ENCODE data around the gene DLGAP4.

The DLGAP4 gene

GRCh38 chr20:36343641-36344040 lies 37.5 kb downstream of the DLGAP4 start:
- Mint-ChIP-seq H3K4me3 (no peak overlapping the region), H3K4me1 (no peaks in the 10 kb centered on the region), H3K36me3 (ENCODE audit: low read depth) (no peaks in the 10 kb centered on the region), H3K27me3 (ENCODE audit: low read depth, poor library complexity) (peaks cover 7% of the 10 kb centered on the region), H3K9me3 (no peaks in the 10 kb centered on the region), H3K27ac (no peak overlapping the region)
- DNase-seq, result no peak
- TF ChIP-seq, protein P1, sequence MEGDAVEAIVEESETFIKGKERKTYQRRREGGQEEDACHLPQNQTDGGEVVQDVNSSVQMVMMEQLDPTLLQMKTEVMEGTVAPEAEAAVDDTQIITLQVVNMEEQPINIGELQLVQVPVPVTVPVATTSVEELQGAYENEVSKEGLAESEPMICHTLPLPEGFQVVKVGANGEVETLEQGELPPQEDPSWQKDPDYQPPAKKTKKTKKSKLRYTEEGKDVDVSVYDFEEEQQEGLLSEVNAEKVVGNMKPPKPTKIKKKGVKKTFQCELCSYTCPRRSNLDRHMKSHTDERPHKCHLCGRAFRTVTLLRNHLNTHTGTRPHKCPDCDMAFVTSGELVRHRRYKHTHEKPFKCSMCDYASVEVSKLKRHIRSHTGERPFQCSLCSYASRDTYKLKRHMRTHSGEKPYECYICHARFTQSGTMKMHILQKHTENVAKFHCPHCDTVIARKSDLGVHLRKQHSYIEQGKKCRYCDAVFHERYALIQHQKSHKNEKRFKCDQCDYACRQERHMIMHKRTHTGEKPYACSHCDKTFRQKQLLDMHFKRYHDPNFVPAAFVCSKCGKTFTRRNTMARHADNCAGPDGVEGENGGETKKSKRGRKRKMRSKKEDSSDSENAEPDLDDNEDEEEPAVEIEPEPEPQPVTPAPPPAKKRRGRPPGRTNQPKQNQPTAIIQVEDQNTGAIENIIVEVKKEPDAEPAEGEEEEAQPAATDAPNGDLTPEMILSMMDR (IDR thresholded peaks at IDR 0.05), result no peak

DNA sequence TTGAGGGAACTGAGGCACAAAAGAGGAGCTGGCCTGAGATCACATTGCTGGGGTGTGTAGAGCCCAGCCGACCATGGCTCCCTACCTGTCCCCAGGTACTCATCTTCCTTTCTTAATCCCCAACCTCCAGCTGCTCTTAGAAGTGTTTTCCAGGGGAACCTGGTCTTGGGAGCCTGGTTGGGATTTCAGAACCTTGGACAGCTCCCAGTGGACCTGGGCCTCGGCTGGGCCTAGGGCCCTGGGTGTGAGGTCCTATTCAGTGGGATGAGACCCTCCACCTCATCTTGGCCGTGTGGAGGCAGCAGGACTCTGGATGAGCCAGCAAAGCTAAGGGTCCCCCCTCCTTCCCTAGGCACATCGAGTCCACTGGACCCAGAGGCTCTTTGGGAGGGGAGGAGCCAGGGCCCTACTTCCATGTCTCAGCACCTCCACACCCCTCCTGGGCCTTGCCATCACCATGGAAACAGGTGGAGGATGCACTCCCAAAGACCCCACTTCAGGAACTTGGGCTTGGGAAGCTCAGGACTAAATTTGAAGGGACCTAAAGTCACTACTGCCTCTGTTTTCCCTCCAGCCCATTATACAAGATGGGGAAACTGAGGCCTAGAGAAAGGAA lies 38.5 kb downstream of the DLGAP4 start:
- TF ChIP-seq, protein P1 (IDR thresholded peaks at IDR 0.05), result no peak
- peak; percentile 88 for DNase-seq
- no peaks in the 10 kb centered on the region for H3K36me3 Mint-ChIP-seq (ENCODE audit: low read depth)
- no peak overlapping the region for H3K4me3 Mint-ChIP-seq
- H3K9me3 Mint-ChIP-seq, result no peaks in the 10 kb centered on the region
- H3K27ac Mint-ChIP-seq, result no peak overlapping the region
- no peaks in the 10 kb centered on the region for H3K4me1 Mint-ChIP-seq
- peaks cover 6% of the 10 kb centered on the region for H3K27me3 Mint-ChIP-seq (ENCODE audit: low read depth, poor library complexity)

DNA sequence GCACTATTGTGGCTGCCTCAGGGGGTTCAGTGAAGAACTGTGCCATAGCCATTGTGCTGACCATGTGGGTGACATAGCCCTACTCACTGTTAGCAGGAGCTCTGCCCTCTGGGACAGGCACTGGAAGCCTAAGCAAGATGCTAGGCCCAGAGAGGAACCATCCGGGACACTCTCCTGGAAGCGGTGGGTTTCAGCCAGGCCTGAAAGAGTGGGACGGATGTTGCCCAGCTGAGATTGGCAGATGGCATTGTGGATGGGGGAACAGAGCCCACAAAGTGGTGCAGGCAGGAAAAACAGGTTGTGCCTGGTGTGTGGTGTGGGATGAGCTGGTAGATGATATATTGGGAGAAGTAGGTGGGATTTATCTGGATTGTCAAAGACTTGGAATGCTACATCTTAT lies 40.1 kb downstream of the DLGAP4 start:
- Mint-ChIP-seq H3K27me3 (ENCODE audit: low read depth, poor library complexity) (peaks cover 12% of the 10 kb centered on the region), H3K4me3 (no peak overlapping the region), H3K36me3 (ENCODE audit: low read depth) (no peaks in the 10 kb centered on the region), H3K27ac (no peak overlapping the region), H3K9me3 (no peaks in the 10 kb centered on the region), H3K4me1 (no peaks in the 10 kb centered on the region)
- TF ChIP-seq, protein P1 (IDR thresholded peaks at IDR 0.05), result no peak
- DNase-seq, result no peak

- no peaks in the 10 kb centered on the region for H3K4me1 Mint-ChIP-seq
- peak overlapping the region; percentile 45 for H3K27ac Mint-ChIP-seq
- TF ChIP-seq, protein P1 (IDR thresholded peaks at IDR 0.05), result no peak
- no peak for DNase-seq
- H3K4me3 Mint-ChIP-seq, result no peak overlapping the region
- no peaks in the 10 kb centered on the region for H3K9me3 Mint-ChIP-seq
- H3K27me3 Mint-ChIP-seq (ENCODE audit: low read depth, poor library complexity), result peaks cover 15% of the 10 kb centered on the region
- no peaks in the 10 kb centered on the region for H3K36me3 Mint-ChIP-seq (ENCODE audit: low read depth)
Measured at GRCh38 chr20:36349384-36350170, 43.4 kb downstream of the DLGAP4 start.

DNA sequence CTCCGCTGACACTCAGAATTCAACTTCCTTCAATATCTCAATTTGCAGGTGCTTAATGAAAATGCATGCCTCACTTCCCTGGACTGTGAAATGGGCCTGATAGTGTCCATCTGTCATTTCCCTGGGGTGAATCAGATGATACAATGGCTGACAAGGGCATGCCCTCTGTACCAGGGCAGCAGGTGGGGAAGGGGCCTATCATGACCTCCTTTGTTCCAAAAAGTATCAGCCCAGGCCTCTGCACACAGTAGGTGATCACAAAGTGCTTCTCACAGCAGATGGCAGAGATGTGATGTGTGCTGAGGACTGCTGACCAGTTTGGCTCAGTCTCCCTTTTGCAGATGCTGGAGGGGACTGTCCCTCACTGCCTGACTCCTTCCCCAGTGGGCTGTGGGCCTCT lies 44.3 kb downstream of the DLGAP4 start:
- TF ChIP-seq, protein P1 (IDR thresholded peaks at IDR 0.05), result no peak
- Mint-ChIP-seq H3K27ac (no peak overlapping the region), H3K4me1 (no peaks in the 10 kb centered on the region), H3K27me3 (ENCODE audit: low read depth, poor library complexity) (peaks cover 15% of the 10 kb centered on the region), H3K9me3 (no peaks in the 10 kb centered on the region), H3K36me3 (ENCODE audit: low read depth) (no peaks in the 10 kb centered on the region), H3K4me3 (no peak overlapping the region)
- DNase-seq, result no peak

DNA sequence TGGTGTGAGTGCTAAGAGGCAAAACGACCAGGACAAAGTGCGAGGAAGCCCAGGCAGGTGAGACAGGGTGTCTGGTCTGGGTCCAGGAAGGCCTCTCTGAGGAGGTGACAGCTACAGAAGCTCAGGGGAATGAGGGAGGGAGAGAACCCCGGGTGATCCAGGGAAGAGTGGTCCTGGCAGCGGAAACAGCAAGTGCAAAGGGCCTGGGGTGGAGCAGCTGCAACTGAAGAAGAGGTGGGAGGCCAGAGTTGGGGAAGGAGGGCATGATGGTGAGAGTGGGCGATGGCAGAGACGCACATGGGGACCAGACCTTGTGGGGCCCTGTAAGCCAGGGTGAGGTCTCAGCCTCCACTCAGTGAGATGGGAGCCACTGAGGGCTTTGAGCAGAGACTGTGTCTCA lies 45.8 kb downstream of the DLGAP4 start:
- TF ChIP-seq, protein P1 (IDR thresholded peaks at IDR 0.05), result no peak
- Mint-ChIP-seq H3K27me3 (ENCODE audit: low read depth, poor library complexity) (peaks cover 14% of the 10 kb centered on the region), H3K36me3 (ENCODE audit: low read depth) (no peaks in the 10 kb centered on the region), H3K9me3 (no peaks in the 10 kb centered on the region), H3K27ac (no peak overlapping the region), H3K4me1 (no peaks in the 10 kb centered on the region), H3K4me3 (no peak overlapping the region)
- DNase-seq, result no peak
